GOT3 (cell line): ENCODE results near the gene RAP1A.

Experiments
- DNase-seq: peaks from one replicate; lab custom pipeline; 2025; ENCODE audit warnings: mixed read lengths; lab: John Stamatoyannopoulos, UW

RAP1A gene

DNA sequence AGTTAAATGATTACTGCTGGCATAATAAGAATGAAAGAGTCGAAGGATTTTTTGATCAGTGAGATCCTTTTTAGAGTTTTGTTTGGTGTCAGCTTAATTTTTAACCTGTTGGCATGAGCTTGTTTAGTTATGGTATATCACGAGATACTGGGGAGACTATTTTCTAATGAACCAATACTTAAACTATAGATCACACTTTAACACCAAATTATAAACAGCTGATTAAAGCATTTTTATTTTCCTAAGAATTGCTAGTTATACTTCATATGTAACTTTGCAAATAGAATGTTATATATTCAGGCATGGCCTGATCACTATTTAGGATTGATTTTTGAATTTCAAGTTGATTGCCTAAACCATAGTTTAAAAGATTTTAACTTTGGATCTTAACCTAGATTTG lies 142.1 kb downstream of the RAP1A start:
- DNase-seq, result no peak

GRCh38 chr1:111762332-111762731 lies 142.7 kb downstream of the RAP1A start:
- no peak for DNase-seq
